H1 (cell line): Measurements from ENCODE around the gene ITGB4. TPM values are rescaled to one million over a fixed set of nuclear protein-coding genes. Genes with fewer than 3 reads are reported as not detected.

Experiments
- CTCF ChIA-PET: fragments of 300-600 bp; sonication (Branson Sonifier 250); formaldehyde crosslinking; loops from one replicate; lab custom pipeline; 2021; ENCODE audit not compliant: partially characterized antibody; lab: Charles Lee
- POLR2A ChIA-PET: fragments of 300-600 bp; sonication (Branson Sonifier 250); formaldehyde crosslinking; loops from one replicate; lab custom pipeline; 2021; ENCODE audit warnings: inconsistent platforms; ENCODE audit not compliant: partially characterized antibody; lab: Charles Lee
- DNase-seq, 2 experiments: peaks; one replicate each; pipeline versions ENCODE4 v3.0.0 to v3.0.0-alpha.2; 2010 to 2022; ENCODE audit warnings: low spot score in 2 of 2, low read depth in 1 of 2, mixed read lengths in 1 of 2
- FAIRE-seq: peaks from 2 replicates; lab custom pipeline; 2011; peaks lifted over from hg19 to GRCh38; lab: Jason Lieb, UNC
- H2AFZ ChIP-seq: 2 replicates; pipeline ENCODE4 v1.8.1; 2012; ENCODE audit warnings: low read length, inconsistent platforms
- H2AK5ac ChIP-seq: 2 replicates; pipeline ENCODE4 v1.6.1; 2013; ENCODE audit warnings: low read depth, low read length
- H2BK120ac ChIP-seq: replicated peaks from 2 replicates; pipeline ENCODE3; 2013; ENCODE audit warnings: low read depth, low read length, inconsistent platforms
- H2BK12ac ChIP-seq: 2 replicates; pipeline ENCODE4 v1.6.1; 2013; ENCODE audit warnings: low read depth, low read length
- H2BK15ac ChIP-seq: 2 replicates; pipeline ENCODE4 v1.6.1; 2013; ENCODE audit warnings: low read length
- H2BK20ac ChIP-seq: 2 replicates; pipeline ENCODE4 v1.6.1; 2013; ENCODE audit warnings: low read length
- H2BK5ac ChIP-seq: 2 replicates; pipeline ENCODE4 v1.6.1; 2013; ENCODE audit warnings: low read depth, low read length
- H3K14ac ChIP-seq: 2 replicates; pipeline ENCODE4 v1.6.1; 2013; ENCODE audit warnings: inconsistent platforms; ENCODE audit not compliant: insufficient read length
- H3K18ac ChIP-seq: 2 replicates; pipeline ENCODE4 v1.6.1; 2013; ENCODE audit warnings: low read length; ENCODE audit errors: extremely low read depth
- H3K23ac ChIP-seq: 2 replicates; pipeline ENCODE4 v1.6.1; 2013; ENCODE audit warnings: inconsistent platforms; ENCODE audit not compliant: insufficient read length
- H3K23me2 ChIP-seq: 2 replicates; pipeline ENCODE4 v1.6.1; 2013; ENCODE audit warnings: low read depth, low read length
- H3K27ac ChIP-seq: 2 replicates; pipeline ENCODE4 v1.6.1; 2011; ENCODE audit warnings: low read depth, low read length, inconsistent platforms
- H3K27me3 ChIP-seq, 4 experiments: replicated peaks in 1 of 4; 1 replicate in 1 of 4; 2 replicates in 3 of 4; pipeline versions ENCODE4 v1.6.1 to v1.8.1; 2011 to 2013; ENCODE audit warnings: low read length in 3 of 4, mild to moderate bottlenecking in 3 of 4, inconsistent platforms in 2 of 4, mixed read lengths in 2 of 4, moderate library complexity in 1 of 4; ENCODE audit not compliant: control insufficient read depth in 3 of 4, insufficient read depth in 3 of 4; ENCODE audit errors: extremely low read depth in 1 of 4
- H3K36me3 ChIP-seq, 4 experiments: 2 replicates each; pipeline versions ENCODE4 v1.6.1 to v1.8.1; 2011 to 2013; ENCODE audit warnings: mild to moderate bottlenecking in 4 of 4, low read length in 3 of 4, moderate library complexity in 2 of 4, control low read depth in 1 of 4, inconsistent platforms in 1 of 4; ENCODE audit not compliant: insufficient read depth in 4 of 4, control insufficient read depth in 2 of 4
- H3K4ac ChIP-seq: replicated peaks from 2 replicates; pipeline ENCODE3; 2013; ENCODE audit warnings: low read length, low read depth, mixed read lengths, inconsistent platforms; ENCODE audit not compliant: insufficient read length
- H3K4me1 ChIP-seq, 4 experiments: replicated peaks in 1 of 4; 1 replicate in 1 of 4; 2 replicates in 3 of 4; pipeline versions ENCODE4 v1.6.1 to v1.8.1; 2011 to 2013; ENCODE audit warnings: low read length in 3 of 4, inconsistent platforms in 2 of 4, mixed read lengths in 1 of 4; ENCODE audit not compliant: insufficient read depth in 4 of 4, control insufficient read depth in 3 of 4
- H3K4me2 ChIP-seq, 2 experiments: 2 replicates each; pipeline versions ENCODE4 v1.6.1 to v1.8.1; 2011 to 2013; ENCODE audit warnings: low read depth in 2 of 2, low read length in 2 of 2, control low read depth in 1 of 2, inconsistent platforms in 1 of 2, mild to moderate bottlenecking in 1 of 2; ENCODE audit not compliant: insufficient read depth in 1 of 2
- H3K4me3 ChIP-seq, 4 experiments: fragments of 200-600, 300-600 bp in 1 of 4; sonication (generic), shearing (Covaris generic), sonication (Bioruptor Twin) in 1 of 4; 2 replicates each; pipeline versions ENCODE4 v1.5.1 to v1.8.1; 2011 to 2016; ENCODE audit warnings: low read length in 4 of 4, low read depth in 3 of 4, control low read depth in 2 of 4, inconsistent platforms in 2 of 4, mild to moderate bottlenecking in 2 of 4, mixed read lengths in 1 of 4, moderate library complexity in 1 of 4; ENCODE audit not compliant: insufficient read depth in 2 of 4; ENCODE audit errors: extremely low read depth in 1 of 4
- H3K56ac ChIP-seq: replicated peaks from 2 replicates; pipeline ENCODE3; 2013; ENCODE audit warnings: low read depth, mild to moderate bottlenecking, mixed read lengths, low read length, inconsistent platforms; ENCODE audit not compliant: insufficient read length
- H3K79me1 ChIP-seq: 2 replicates; pipeline ENCODE4 v1.6.1; 2013; ENCODE audit warnings: low read depth, low read length, control low read depth
- H3K79me2 ChIP-seq, 2 experiments: 2 replicates each; pipeline versions ENCODE4 v1.6.1 to v1.8.1; 2012 to 2013; ENCODE audit warnings: low read length in 2 of 2, mild to moderate bottlenecking in 2 of 2, inconsistent platforms in 1 of 2; ENCODE audit not compliant: insufficient read depth in 2 of 2, control insufficient read depth in 1 of 2
- H3K9ac ChIP-seq, 4 experiments: replicated peaks in 1 of 4; 1 replicate in 1 of 4; 2 replicates in 3 of 4; pipeline versions ENCODE4 v1.6.1 to v1.8.1; 2011 to 2013; ENCODE audit warnings: low read depth in 3 of 4, low read length in 3 of 4, control low read depth in 2 of 4, mild to moderate bottlenecking in 2 of 4, moderate library complexity in 2 of 4, inconsistent platforms in 1 of 4; ENCODE audit errors: extremely low read depth in 1 of 4
- H3K9me3 ChIP-seq, 2 experiments: 2 replicates each; pipeline versions ENCODE4 v1.6.1 to v1.8.1; 2012 to 2013; ENCODE audit warnings: mild to moderate bottlenecking in 2 of 2, moderate library complexity in 2 of 2, control low read depth in 1 of 2, inconsistent platforms in 1 of 2, low read depth in 1 of 2, low read length in 1 of 2, mixed read lengths in 1 of 2; ENCODE audit not compliant: insufficient read depth in 2 of 2
- H4K20me1 ChIP-seq, 2 experiments: replicated peaks in 1 of 2; 2 replicates each; pipeline versions ENCODE3 to v1.8.1; 2011 to 2013; ENCODE audit warnings: inconsistent platforms in 2 of 2, low read length in 2 of 2, mild to moderate bottlenecking in 1 of 2; ENCODE audit not compliant: insufficient read depth in 2 of 2, control insufficient read depth in 1 of 2
- H4K5ac ChIP-seq: 2 replicates; pipeline ENCODE4 v1.6.1; 2013; ENCODE audit warnings: low read length, low read depth, mixed read lengths, inconsistent platforms; ENCODE audit not compliant: insufficient read length
- H4K8ac ChIP-seq: 2 replicates; pipeline ENCODE4 v1.8.0; 2013; ENCODE audit warnings: mild to moderate bottlenecking, moderate library complexity, low read length, inconsistent platforms; ENCODE audit not compliant: insufficient read depth; ENCODE audit errors: extremely low read depth
- H4K91ac ChIP-seq: replicated peaks from 2 replicates; pipeline ENCODE3; 2013; ENCODE audit warnings: low read length, mixed read lengths, inconsistent platforms; ENCODE audit not compliant: insufficient read length
- ASH2L ChIP-seq: fragments of 200-600, 300-600 bp; sonication (generic); IDR thresholded peaks from one replicate; pipeline ENCODE4 v1.7.1; 2017; ENCODE audit warnings: low read length
- ATF3 ChIP-seq: IDR thresholded peaks from 2 replicates; pipeline ENCODE4 v1.6.1; 2011; ENCODE audit warnings: low read depth, mild to moderate bottlenecking, low read length; ENCODE audit not compliant: insufficient read depth
- BACH1 ChIP-seq: IDR thresholded peaks from 2 replicates; pipeline ENCODE4 v1.6.1; 2012; ENCODE audit warnings: low read length, improper control_type of control experiment
- BCL11A ChIP-seq, 2 experiments: IDR thresholded peaks; one replicate each; pipeline ENCODE4 v1.6.1; 2011; ENCODE audit warnings: low read depth in 2 of 2, low read length in 2 of 2, mild to moderate bottlenecking in 2 of 2
- BRCA1 ChIP-seq: IDR thresholded peaks from 2 replicates; pipeline ENCODE4 v1.6.1; 2012; ENCODE audit warnings: low read depth, low read length, improper control_type of control experiment
- CBX8 ChIP-seq: fragments of 300-800, 300-1000 bp; sonication (generic); IDR thresholded peaks from 2 replicates; pipeline ENCODE4 v1.7.1; 2016; ENCODE audit warnings: low read depth, low read length, borderline replicate concordance
- CHD1 ChIP-seq: IDR thresholded peaks from 2 replicates; pipeline ENCODE4 v1.6.1; 2012; ENCODE audit warnings: low read depth, low read length, improper control_type of control experiment
- GABPA ChIP-seq: IDR thresholded peaks from 2 replicates; pipeline ENCODE4 v1.6.1; 2011; ENCODE audit warnings: mild to moderate bottlenecking, low read length, moderate library complexity, borderline replicate concordance; ENCODE audit not compliant: insufficient read depth
- KDM1A ChIP-seq: fragments of 200-600, 300-600 bp; sonication (generic); IDR thresholded peaks from 2 replicates; pipeline ENCODE4 v1.7.1; 2016; ENCODE audit warnings: mild to moderate bottlenecking, low read length, borderline replicate concordance
- KDM4A ChIP-seq: IDR thresholded peaks from one replicate; pipeline ENCODE4 v1.7.1; 2012; ENCODE audit warnings: low read depth, mild to moderate bottlenecking, moderate library complexity, low read length, inconsistent platforms; ENCODE audit not compliant: severe bottlenecking
- TAF1 ChIP-seq: IDR thresholded peaks from 2 replicates; pipeline ENCODE4 v1.6.1; 2011; ENCODE audit warnings: mild to moderate bottlenecking, low read depth, low read length
- TBP ChIP-seq: IDR thresholded peaks from 2 replicates; pipeline ENCODE4 v1.6.1; 2011; ENCODE audit warnings: low read depth, low read length, improper control_type of control experiment
- TEAD4 ChIP-seq: IDR thresholded peaks from 2 replicates; pipeline ENCODE4 v1.6.1; 2012; ENCODE audit warnings: low read depth, low read length, inconsistent platforms, mixed read lengths
- WGBS, 2 experiments: shearing (Covaris generic) in 1 of 2; methylation state at CpG; one replicate each; pipeline versions ENCODE4 v1.1.6 to v1.1.7; 2013 to 2015; ENCODE audit warnings: low lambda C conversion rate in 2 of 2, mixed read lengths in 2 of 2, inconsistent platforms in 1 of 2, low coverage in 1 of 2, missing lambda C conversion rate in 1 of 2; ENCODE audit not compliant: insufficient replicate concordance in 2 of 2, insufficient coverage in 1 of 2, insufficient read length in 1 of 2; ENCODE audit errors: extremely low coverage in 1 of 2, missing lambda C conversion rate in 1 of 2; 5-methylcytosine and 5-hydroxymethylcytosine counted together
- polyA plus RNA-seq, 7 experiments: library from polyadenylated mRNA; depleted of rRNA in 3 of 7; stranded (reverse) in 5 of 7; unstranded in 2 of 7; fragments of >200 nt in 5 of 7; fragments of 200-250 nt in 2 of 7; gene quantifications; 1 replicate in 5 of 7; 2 replicates in 1 of 7; 4 replicates in 1 of 7; pipeline versions ENCODE4 v1.2.1 to v1.2.3, GENCODE V29; 2011 to 2013; ENCODE audit warnings: missing spikeins in 2 of 7, mixed read lengths in 2 of 7
- total RNA-seq: library from RNA; stranded (reverse); fragmentation: NEBNext Ultra II Directional; extraction: Animal tissue kit (Norgen Biotek cat#: 25700); gene quantifications from 2 replicates; pipeline ENCODE4 v1.2.1, GENCODE V29; 2021

Gene ITGB4
- total and polyA plus RNA-seq, 2 of the 8 experiments (the other 6 are each of a cell fraction or from before 2014, with no cell fraction given): 5.2 to 5.6 TPM

- H4K20me1 ChIP-seq: peaks cover 0 to 6% of the 10 kb centered on the region in 2 experiments
- H3K9ac ChIP-seq: no peak overlapping the region
- H2AFZ ChIP-seq: no peak overlapping the region
- H2BK120ac ChIP-seq: no peak overlapping the region
- H2BK12ac ChIP-seq: no peak overlapping the region
- H3K56ac ChIP-seq: no peak overlapping the region
- H2BK20ac ChIP-seq: no peak overlapping the region
- ChIA-PET CTCF (interaction anchor here (0.6 to 4.2 kb wide), 8 partner anchors 12 to 743 kb away, joined by 3 to 31 read pairs (median 4); no protein-coding TSS in a partner anchor), POLR2A (interaction anchor here (0.9 to 4.2 kb wide), 11 partner anchors 9 to 154 kb away, joined by 3 to 18 read pairs (median 5); partner anchors contain the start of genes UNC13D and UNK)
- H3K4ac ChIP-seq: no peak overlapping the region
- FAIRE-seq (no peak), DNase-seq (no peak)
- no peak overlapping the region for H2AK5ac ChIP-seq
- H2BK5ac ChIP-seq: 0 out of 2 replicates have a peak overlapping the region, but pooled peaks have one; percentile 44
- H3K4me1 ChIP-seq: no peaks in the 10 kb centered on the region
- H4K8ac ChIP-seq: peak overlapping the region; percentile 14; the same call in 1 of the 2 replicates
- no peak overlapping the region for H3K14ac ChIP-seq
- H3K79me1 ChIP-seq: peaks cover 4% of the 10 kb centered on the region; the same call in 1 of the 2 replicates
- no peaks in the 10 kb centered on the region for H3K9me3 ChIP-seq
- H3K27ac ChIP-seq: no peak overlapping the region
- WGBS, 2 experiments: 91% methylated on average over 4 of the region's 4 CpGs; no CpG with 5 or more reads in 1 of the 2 experiments
- peaks cover 0 to 9% of the 10 kb centered on the region in 2 experiments; a peak in 2 of 4 replicates for H3K79me2 ChIP-seq
- H3K27me3 ChIP-seq: no peaks in the 10 kb centered on the region
- no peak overlapping the region; the same call in 1 of the 2 replicates for H2BK15ac ChIP-seq
- no peak overlapping the region for H3K23ac ChIP-seq
- no peak overlapping the region for H3K4me3 ChIP-seq
- peaks cover 0 to 10% (median 6%) of the 10 kb centered on the region in 4 experiments; a peak in 5 of 8 replicates for H3K36me3 ChIP-seq
- no peaks in the 10 kb centered on the region for H3K23me2 ChIP-seq
- no peak overlapping the region for H3K4me2 ChIP-seq
- H3K18ac ChIP-seq: no peak overlapping the region
- no peak overlapping the region for H4K5ac ChIP-seq
- H4K91ac ChIP-seq: no peak overlapping the region
- no peak for TF ChIP-seq BACH1
- TF ChIP-seq TBP: no peak
- no peak for TF ChIP-seq ASH2L
- no peak for TF ChIP-seq CHD1
- no peak for TF ChIP-seq CBX8
- TF ChIP-seq KDM1A: no peak
- no peak for TF ChIP-seq BCL11A (IDR thresholded peaks at IDR 0.05; ENCODE audit: low read depth in 2 of 2, low read length in 2 of 2)
- no peak for TF ChIP-seq ATF3
- TF ChIP-seq TEAD4: no peak
- TF ChIP-seq TAF1: no peak
- no peak for TF ChIP-seq KDM4A
- no peak for TF ChIP-seq BRCA1
- TF ChIP-seq GABPA: no peak
Measured at GRCh38 chr17:75806822-75807500, 85.7 kb downstream of the ITGB4 start.
